Neural progenitor cell (in vitro differentiated cells): ENCODE results near the gene SCAMP4. TPM values are rescaled to one million over a fixed set of nuclear protein-coding genes. Genes with fewer than 3 reads are reported as not detected.

Experiments
- DNase-seq: peaks from one replicate; pipeline ENCODE4 v3.0.0-alpha.2; 2016; ENCODE audit warnings: low spot score
- H2AFZ ChIP-seq: fragments of 200-600 bp; sonication (generic); replicated peaks from 2 replicates; pipeline ENCODE4 v1.6.1; 2016; ENCODE audit warnings: antibody characterized with exemption
- H3F3A ChIP-seq: fragments of 200-600 bp; sonication (generic); 2 replicates; pipeline ENCODE4 v1.6.1; 2016; ENCODE audit warnings: antibody characterized with exemption, low read depth
- H3K27ac ChIP-seq: fragments of 200-600 bp; sonication (generic); 2 replicates; pipeline ENCODE4 v1.5.1; 2016; ENCODE audit warnings: mild to moderate bottlenecking
- H3K27me3 ChIP-seq: fragments of 200-600 bp; sonication (generic); 2 replicates; pipeline ENCODE4 v1.6.1; 2016; ENCODE audit warnings: mild to moderate bottlenecking, moderate library complexity
- H3K36me3 ChIP-seq: fragments of 200-600 bp; sonication (generic); 2 replicates; pipeline ENCODE4 v1.5.1; 2016
- H3K4me1 ChIP-seq: fragments of 200-600 bp; sonication (generic); 2 replicates; pipeline ENCODE4 v1.6.1; 2016; ENCODE audit warnings: mixed run types
- H3K4me2 ChIP-seq: fragments of 200-600 bp; sonication (generic); 2 replicates; pipeline ENCODE4 v1.6.1; 2016
- H3K4me3 ChIP-seq: fragments of 200-600 bp; sonication (generic); 2 replicates; pipeline ENCODE4 v1.5.1; 2016
- H3K79me2 ChIP-seq: fragments of 200-600 bp; sonication (generic); 2 replicates; pipeline ENCODE4 v1.6.1; 2016; ENCODE audit warnings: low read depth
- H3K9ac ChIP-seq: fragments of 200-600 bp; sonication (generic); 2 replicates; pipeline ENCODE4 v1.6.1; 2016
- H3K9me3 ChIP-seq: fragments of 200-600 bp; sonication (generic); 2 replicates; pipeline ENCODE4 v1.5.1; 2016; ENCODE audit warnings: low read depth
- H4K20me1 ChIP-seq: fragments of 200-600 bp; sonication (generic); 2 replicates; pipeline ENCODE4 v1.6.1; 2016; ENCODE audit warnings: low read depth
- H3K27ac Mint-ChIP-seq: 3 replicates; pipeline ENCODE4 v1.8.0; 2021; ENCODE audit warnings: mixed read lengths
- H3K27me3 Mint-ChIP-seq: 2 replicates; pipeline ENCODE4 v1.8.0; 2022; ENCODE audit warnings: low read depth, mild to moderate bottlenecking, inconsistent platforms, moderate library complexity, mixed read lengths; ENCODE audit not compliant: insufficient read depth
- H3K36me3 Mint-ChIP-seq: 3 replicates; pipeline ENCODE4 v1.8.0; 2021; ENCODE audit warnings: mixed read lengths
- H3K4me1 Mint-ChIP-seq: 3 replicates; pipeline ENCODE4 v1.8.0; 2021; ENCODE audit warnings: mixed read lengths
- H3K4me3 Mint-ChIP-seq: 3 replicates; pipeline ENCODE4 v1.8.0; 2021; ENCODE audit warnings: mild to moderate bottlenecking, moderate library complexity, mixed read lengths
- H3K9me3 Mint-ChIP-seq: 3 replicates; pipeline ENCODE4 v1.8.0; 2020; ENCODE audit warnings: mixed read lengths
- EZH2 ChIP-seq: fragments of 200-600 bp; sonication (generic); IDR thresholded peaks from 2 replicates; pipeline ENCODE4 v1.6.1; 2017; ENCODE audit warnings: antibody characterized with exemption, mild to moderate bottlenecking, moderate library complexity
- EZH2phosphoT487 ChIP-seq: fragments of 200-600 bp; sonication (generic); IDR thresholded peaks from 2 replicates; pipeline ENCODE4 v1.6.1; 2017; ENCODE audit warnings: antibody characterized with exemption
- total RNA-seq: library from RNA; depleted of rRNA; stranded (reverse); fragments of >200 nt; gene quantifications from 2 replicates; pipeline ENCODE4 v1.2.3, GENCODE V29; 2015; ENCODE audit warnings: low replicate concordance
- TF ChIP-seq, protein P1 (sequence below): fragments of 200-600 bp; sonication (generic); IDR thresholded peaks from 2 replicates; pipeline ENCODE4 v1.5.1; 2017; ENCODE audit warnings: antibody characterized with exemption, mild to moderate bottlenecking

Gene SCAMP4
- total RNA-seq, 1 donor from 2014 or later: 11.5 TPM

DNA sequence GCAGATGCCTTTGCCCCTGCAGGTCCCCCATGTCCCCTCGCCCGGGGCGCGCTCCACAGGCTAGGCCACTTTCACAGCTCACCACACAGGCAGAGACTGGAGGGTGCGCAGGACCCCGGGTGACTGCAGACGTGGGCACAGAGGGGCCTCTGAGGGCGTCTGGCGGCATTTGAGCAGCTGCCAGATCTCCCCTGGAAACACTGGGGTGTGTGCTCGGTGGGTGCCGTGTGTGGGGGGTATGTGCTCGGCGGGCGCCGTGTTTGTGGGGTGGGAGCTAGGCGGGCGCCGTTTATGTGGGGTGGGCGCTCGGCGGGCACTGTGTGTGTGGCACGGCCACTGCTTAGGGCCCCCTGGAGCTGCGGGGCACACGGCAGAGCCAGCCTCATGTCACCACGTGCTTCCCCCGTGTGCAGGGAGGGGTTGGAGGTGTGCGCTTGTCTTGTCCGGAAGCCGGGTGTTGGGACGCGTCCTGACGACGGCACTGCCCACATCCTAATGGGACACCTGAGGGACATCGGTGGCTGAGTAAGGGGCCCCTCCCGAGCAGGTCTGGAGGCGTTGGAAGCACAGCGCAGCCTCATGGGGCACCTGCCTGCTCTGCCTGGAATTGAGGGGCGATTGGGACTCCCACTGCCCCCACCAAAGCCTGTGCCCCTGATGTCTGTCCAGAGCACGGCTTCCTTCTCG, 52.5 kb downstream of the SCAMP4 start:
- no peaks in the 10 kb centered on the region for H3K9me3 ChIP-seq

DNA sequence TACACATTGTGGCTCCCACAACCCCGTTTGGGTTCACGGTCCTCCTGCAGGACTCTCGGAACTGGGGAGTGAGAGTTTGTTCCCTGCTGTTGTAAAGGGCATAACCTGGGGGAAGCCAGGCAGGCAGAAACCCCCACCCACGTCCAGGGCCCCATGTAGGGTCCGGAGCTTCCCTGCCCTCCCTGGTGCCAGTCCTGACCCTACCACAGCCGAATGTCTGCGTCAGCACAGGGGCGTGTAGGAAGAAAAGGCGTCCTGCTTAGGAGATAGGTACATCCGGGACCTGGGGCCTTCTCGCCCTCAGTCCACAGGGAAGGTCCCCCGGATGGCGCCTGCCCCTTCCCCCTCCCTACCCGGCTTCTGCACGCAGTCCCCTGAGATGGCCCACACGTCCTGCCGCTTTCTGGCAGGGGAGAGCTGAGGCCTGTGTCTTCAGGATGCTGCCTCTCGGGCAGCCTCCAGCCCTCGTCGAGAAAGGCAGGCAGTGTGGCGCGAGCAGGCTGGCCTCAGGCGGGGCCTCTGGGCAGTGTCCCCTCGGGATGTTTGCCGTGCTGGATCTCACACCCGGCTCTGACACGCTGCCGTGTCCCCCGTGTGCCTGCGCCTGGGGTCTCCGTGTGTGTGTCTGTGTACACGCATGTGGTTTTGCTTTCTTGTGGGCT, 54.9 kb downstream of the SCAMP4 start:
- TF ChIP-seq EZH2: no peak
- no peak for TF ChIP-seq EZH2phosphoT487
- TF ChIP-seq, protein P1, sequence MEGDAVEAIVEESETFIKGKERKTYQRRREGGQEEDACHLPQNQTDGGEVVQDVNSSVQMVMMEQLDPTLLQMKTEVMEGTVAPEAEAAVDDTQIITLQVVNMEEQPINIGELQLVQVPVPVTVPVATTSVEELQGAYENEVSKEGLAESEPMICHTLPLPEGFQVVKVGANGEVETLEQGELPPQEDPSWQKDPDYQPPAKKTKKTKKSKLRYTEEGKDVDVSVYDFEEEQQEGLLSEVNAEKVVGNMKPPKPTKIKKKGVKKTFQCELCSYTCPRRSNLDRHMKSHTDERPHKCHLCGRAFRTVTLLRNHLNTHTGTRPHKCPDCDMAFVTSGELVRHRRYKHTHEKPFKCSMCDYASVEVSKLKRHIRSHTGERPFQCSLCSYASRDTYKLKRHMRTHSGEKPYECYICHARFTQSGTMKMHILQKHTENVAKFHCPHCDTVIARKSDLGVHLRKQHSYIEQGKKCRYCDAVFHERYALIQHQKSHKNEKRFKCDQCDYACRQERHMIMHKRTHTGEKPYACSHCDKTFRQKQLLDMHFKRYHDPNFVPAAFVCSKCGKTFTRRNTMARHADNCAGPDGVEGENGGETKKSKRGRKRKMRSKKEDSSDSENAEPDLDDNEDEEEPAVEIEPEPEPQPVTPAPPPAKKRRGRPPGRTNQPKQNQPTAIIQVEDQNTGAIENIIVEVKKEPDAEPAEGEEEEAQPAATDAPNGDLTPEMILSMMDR: no peak
- Histone ChIP-seq H2AFZ (no peak overlapping the region), H3K4me3 (no peak overlapping the region), H3K27me3 (no peaks in the 10 kb centered on the region), H3F3A (no peaks in the 10 kb centered on the region), H3K4me2 (no peak overlapping the region), H3K27ac (no peak overlapping the region), H3K9ac (no peak overlapping the region), H3K9me3 (no peaks in the 10 kb centered on the region), H3K4me1 (peaks cover 12% of the 10 kb centered on the region), H3K36me3 (no peaks in the 10 kb centered on the region), H4K20me1 (peaks cover 91% of the 10 kb centered on the region), H3K79me2 (peaks cover 87% of the 10 kb centered on the region)
- Mint-ChIP-seq H3K9me3 (no peaks in the 10 kb centered on the region), H3K27ac (no peak overlapping the region), H3K4me3 (no peak overlapping the region), H3K4me1 (peaks cover 13% of the 10 kb centered on the region), H3K27me3 (no peaks in the 10 kb centered on the region), H3K36me3 (no peaks in the 10 kb centered on the region)
- no peak for DNase-seq

More for the DNA sequence above, 52.5 kb downstream of the SCAMP4 start:
- Histone ChIP-seq H3K27ac (no peak overlapping the region), H3K4me1 (peaks cover 12% of the 10 kb centered on the region), H3K9ac (peak overlapping the region; percentile 37), H3K4me2 (no peak overlapping the region), H3K36me3 (no peaks in the 10 kb centered on the region), H3K27me3 (no peaks in the 10 kb centered on the region), H3F3A (no peaks in the 10 kb centered on the region), H3K4me3 (no peak overlapping the region), H2AFZ (no peak overlapping the region), H4K20me1 (peaks cover 91% of the 10 kb centered on the region), H3K79me2 (peaks cover 92% of the 10 kb centered on the region)
- H3K36me3 Mint-ChIP-seq: no peaks in the 10 kb centered on the region
- TF ChIP-seq EZH2 (no peak), EZH2phosphoT487 (no peak)
- TF ChIP-seq, protein P1: no peak
- H3K4me3 Mint-ChIP-seq: no peak overlapping the region
- no peaks in the 10 kb centered on the region for H3K9me3 Mint-ChIP-seq
- no peak for DNase-seq
- H3K27me3 Mint-ChIP-seq: no peaks in the 10 kb centered on the region
- H3K27ac Mint-ChIP-seq: no peak overlapping the region
- H3K4me1 Mint-ChIP-seq: peaks cover 13% of the 10 kb centered on the region

DNA sequence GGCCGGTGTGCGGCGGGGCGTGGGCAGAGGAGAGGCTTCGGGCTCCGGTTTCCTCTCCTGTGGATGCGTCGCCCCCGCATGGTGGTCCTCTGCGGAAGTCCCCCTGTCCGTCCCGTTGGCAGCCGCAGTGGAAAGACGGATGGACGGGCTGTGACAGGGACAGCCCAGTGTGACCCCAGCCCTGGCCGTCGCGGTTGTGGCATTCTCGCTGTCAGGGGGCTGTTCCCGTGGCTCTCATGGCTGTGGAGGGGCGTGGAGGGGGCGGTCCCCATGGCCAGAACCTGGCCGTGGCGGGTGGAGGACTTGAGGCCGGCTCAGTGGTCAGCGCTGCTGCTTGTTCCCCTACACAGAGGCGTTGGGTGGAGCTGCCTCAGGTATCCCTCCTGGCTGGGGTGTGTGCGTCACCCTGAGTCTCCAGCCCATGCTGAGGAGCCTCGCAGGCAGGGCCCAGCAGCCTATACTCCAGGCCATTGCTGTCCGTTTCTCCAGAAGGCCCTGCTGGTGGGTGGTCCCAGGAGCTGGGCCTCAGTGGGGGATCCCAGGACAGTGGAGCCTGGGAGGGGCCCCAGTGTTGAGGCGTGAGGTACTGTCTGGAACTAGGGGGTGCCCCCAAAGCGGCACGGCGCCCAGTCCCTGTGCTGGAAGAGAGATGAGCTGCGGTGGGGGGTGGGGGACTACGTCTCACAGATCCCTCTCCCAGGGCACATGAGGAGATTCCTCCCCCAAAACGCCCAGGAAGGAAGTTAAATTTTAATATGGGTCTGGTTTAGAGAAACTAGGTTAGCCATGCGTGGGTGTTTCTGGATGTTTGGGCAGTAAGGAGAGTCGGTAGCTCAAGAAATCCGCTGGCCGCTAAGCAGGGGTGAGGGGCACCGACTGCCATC, 56.0 kb downstream of the SCAMP4 start:
- no peaks in the 10 kb centered on the region for H3K9me3 ChIP-seq
- Mint-ChIP-seq H3K9me3 (no peaks in the 10 kb centered on the region), H3K4me1 (peaks cover 12% of the 10 kb centered on the region), H3K27ac (no peak overlapping the region), H3K27me3 (no peaks in the 10 kb centered on the region), H3K4me3 (no peak overlapping the region), H3K36me3 (peaks cover 4% of the 10 kb centered on the region)
- H3K4me2 ChIP-seq: no peak overlapping the region
- TF ChIP-seq EZH2: no peak
- TF ChIP-seq, protein P1: no peak
- no peak overlapping the region for H3K4me3 ChIP-seq
- DNase-seq: no peak
- no peaks in the 10 kb centered on the region for H3F3A ChIP-seq
- H3K4me1 ChIP-seq: peaks cover 11% of the 10 kb centered on the region
- no peak overlapping the region for H3K27ac ChIP-seq
- peaks cover 87% of the 10 kb centered on the region for H3K79me2 ChIP-seq
- H4K20me1 ChIP-seq: peaks cover 89% of the 10 kb centered on the region
- no peaks in the 10 kb centered on the region for H3K27me3 ChIP-seq
- H2AFZ ChIP-seq: no peak overlapping the region
- H3K36me3 ChIP-seq: no peaks in the 10 kb centered on the region
- no peak overlapping the region for H3K9ac ChIP-seq
